GM12878 (cell line): ENCODE measurements around the gene FSTL4. TPM values are rescaled to one million over a fixed set of nuclear protein-coding genes. Genes with fewer than 3 reads are reported as not detected.

Source experiments
- ATAC-seq: fragments of 200-7000 bp; cut with Tn5 transposase; 3 replicates; pipeline ENCODE4 v1.9.1; 2020; ENCODE audit warnings: mild to moderate bottlenecking, moderate library complexity
- BruUV-seq: library from RNA; stranded (reverse); fragments of 400-500 nt; replicated peaks from 2 replicates; lab custom pipeline; 2021; lab: Mats Ljungman, UMichigan
- CTCF ChIA-PET: fragments of 300-600 bp; sonication (Branson Sonifier 250); formaldehyde crosslinking; extraction: SDS; loops from one replicate; lab custom pipeline; 2021; ENCODE audit warnings: inconsistent platforms; lab: Yijun Ruan, JAX
- POLR2A ChIA-PET: fragments of 350-600 bp; formaldehyde crosslinking; extraction: SDS; loops from one replicate; lab custom pipeline; 2021; ENCODE audit warnings: inconsistent platforms; lab: Charles Lee
- RAD21 ChIA-PET: fragments of 300-600 bp; sonication (Branson Sonifier 250); formaldehyde crosslinking; loops from one replicate; lab custom pipeline; 2023; ENCODE audit warnings: antibody characterized with exemption; ENCODE audit not compliant: unreplicated experiment; lab: Charles Lee
- SMC1A ChIA-PET: fragments of 300-600 bp; sonication (Branson Sonifier 250); formaldehyde crosslinking; loops from one replicate; lab custom pipeline; 2023; ENCODE audit not compliant: unreplicated experiment, uncharacterized antibody; lab: Charles Lee
- DNase-seq: peaks from one replicate; pipeline ENCODE4 v3.0.0-alpha.2; 2011; ENCODE audit warnings: low read depth, low spot score
- FAIRE-seq: peaks from 3 replicates; lab custom pipeline; 2011; peaks lifted over from hg19 to GRCh38; lab: Jason Lieb, UNC
- H2AFZ ChIP-seq: 2 replicates; pipeline ENCODE4 v1.6.0; 2011; ENCODE audit warnings: low read depth, low read length, control low read depth; ENCODE audit not compliant: control insufficient read depth
- H3K27ac ChIP-seq: 2 replicates; pipeline ENCODE4 v1.5.1; 2011; ENCODE audit warnings: control low read depth; ENCODE audit not compliant: control insufficient read depth, insufficient read depth
- H3K27me3 ChIP-seq, 2 experiments: replicated peaks in 1 of 2; 2 replicates each; pipeline versions ENCODE4 v1.6.0 to v1.6.1; 2011; ENCODE audit warnings: low read length in 1 of 2; ENCODE audit not compliant: control insufficient read depth in 2 of 2, insufficient read depth in 2 of 2
- H3K36me3 ChIP-seq, 2 experiments: 2 replicates each; pipeline ENCODE4 v1.5.1; 2011; ENCODE audit warnings: low read length in 1 of 2; ENCODE audit not compliant: control insufficient read depth in 2 of 2, insufficient read depth in 2 of 2
- H3K4me1 ChIP-seq: 2 replicates; pipeline ENCODE4 v1.6.1; 2011; ENCODE audit warnings: mild to moderate bottlenecking, low read length, moderate library complexity, mixed read lengths; ENCODE audit not compliant: control insufficient read depth, insufficient read depth
- H3K4me2 ChIP-seq: 2 replicates; pipeline ENCODE4 v1.6.0; 2011; ENCODE audit warnings: control low read depth; ENCODE audit not compliant: control insufficient read depth, insufficient read depth
- H3K4me3 ChIP-seq: fragments of 200-600 bp; sonication (generic); 2 replicates; pipeline ENCODE4 v1.5.1; 2016
- H3K79me2 ChIP-seq: 2 replicates; pipeline ENCODE4 v1.6.0; 2011; ENCODE audit warnings: low read length; ENCODE audit not compliant: control insufficient read depth, insufficient read depth
- H3K9ac ChIP-seq: 2 replicates; pipeline ENCODE4 v1.8.0; 2011; ENCODE audit warnings: low read length, control low read depth, mixed read lengths; ENCODE audit not compliant: control insufficient read depth, insufficient read depth
- H3K9me3 ChIP-seq: replicated peaks from 3 replicates; pipeline ENCODE4 v1.5.1; 2011; ENCODE audit warnings: mild to moderate bottlenecking, low read length; ENCODE audit not compliant: control insufficient read depth, insufficient read depth
- H4K20me1 ChIP-seq: 2 replicates; pipeline ENCODE4 v1.6.0; 2011; ENCODE audit not compliant: control insufficient read depth, insufficient read depth
- BACH1 ChIP-seq: fragments of 450-650 bp; IDR thresholded peaks from 2 replicates; pipeline ENCODE4 v1.6.1; 2017; ENCODE audit warnings: mild to moderate bottlenecking, borderline replicate concordance
- BCL3 ChIP-seq: IDR thresholded peaks from 2 replicates; pipeline ENCODE4 v1.6.1; 2011; ENCODE audit warnings: borderline replicate concordance, low read depth, mild to moderate bottlenecking, moderate library complexity, low read length; ENCODE audit not compliant: insufficient read depth, poor library complexity, severe bottlenecking
- HDAC2 ChIP-seq: fragments of 200-600 bp; sonication (generic); IDR thresholded peaks from 2 replicates; pipeline ENCODE4 v1.6.1; 2017
- PBX3 ChIP-seq: IDR thresholded peaks from 2 replicates; pipeline ENCODE4 v1.6.1; 2011; ENCODE audit warnings: mild to moderate bottlenecking, low read depth, low read length, moderate library complexity; ENCODE audit not compliant: insufficient replicate concordance
- SREBF1 ChIP-seq: IDR thresholded peaks from 2 replicates; pipeline ENCODE4 v1.6.1; 2012; ENCODE audit warnings: mild to moderate bottlenecking, low read length
- WGBS: methylation state at CpG from one replicate; pipeline ENCODE4 v1.1.6; 2016; ENCODE audit warnings: low lambda C conversion rate; ENCODE audit not compliant: insufficient replicate concordance, insufficient coverage; ENCODE audit errors: missing lambda C conversion rate; 5-methylcytosine and 5-hydroxymethylcytosine counted together
- in situ Hi-C: fragments of 300-500 bp; cut with MboI; formaldehyde crosslinking; loops from 9 replicates; pipeline ENCODE4 v1.14.3; 2018; ENCODE audit warnings: mixed read lengths
- intact Hi-C: fragments of 100-400 bp; cut with micrococcal nuclease; formaldehyde crosslinking; loops from one replicate; pipeline ENCODE4 v1.14.2; 2022; ENCODE audit not compliant: unreplicated experiment
- polyA plus RNA-seq, 11 experiments: library from polyadenylated mRNA; depleted of rRNA in 4 of 11; unstranded in 6 of 11; stranded (reverse) in 5 of 11; fragments of >200 nt; fragmentation: Nextera tagmentation in 4 of 11; fragmentation: Illumina TruSeq in 1 of 11; extraction: Ambion mirVana in 4 of 11; extraction: Trizol in 1 of 11; gene quantifications; 1 replicate in 1 of 11; 2 replicates in 10 of 11; pipeline versions ENCODE4 v1.2.1 to v1.2.3, GENCODE V29; 2011 to 2016; ENCODE audit warnings: inconsistent platforms in 2 of 11, missing spikeins in 2 of 11, low read depth in 1 of 11
- total RNA-seq, 4 experiments: library from RNA; depleted of rRNA in 3 of 4; stranded (reverse); fragments of >200 nt in 3 of 4; fragmentation: Illumina TruSeq in 1 of 4; extraction: Trizol in 1 of 4; gene quantifications; 2 replicates each; pipeline versions ENCODE4 v1.2.1 to v1.2.3, GENCODE V29; 2013 to 2021

The FSTL4 gene
- total and polyA plus RNA-seq, 10 of the 15 experiments (the other 5 are each of a cell fraction or from before 2014, with no cell fraction given) = 0.01 to 0.79 (median 0.21) TPM; not detected in 6

GRCh38 chr5:133220851-133221674 is 391.3 kb downstream of the FSTL4 start:
- CTCF ChIA-PET = interaction anchor here (0.6 kb wide), 1 partner anchor 17 kb away, joined by 3 read pairs; no protein-coding TSS in a partner anchor

More at GRCh38 chr5:133220851-133221674, 391.3 kb downstream of the FSTL4 start:
- no peak for DNase-seq
- H3K9me3 ChIP-seq = no peaks in the 10 kb centered on the region
- H3K36me3 ChIP-seq = no peaks in the 10 kb centered on the region
- H2AFZ ChIP-seq = no peak overlapping the region
- ATAC-seq = no peak
- in situ Hi-C loops (no loop called here), intact Hi-C loops (no loop called here)
- H3K4me2 ChIP-seq = no peak overlapping the region
- no peak overlapping the region for H3K4me3 ChIP-seq
- no peaks in the 10 kb centered on the region for H3K4me1 ChIP-seq
- H3K27ac ChIP-seq = no peak overlapping the region
- no TSS peak for BruUV-seq
- TF ChIP-seq SREBF1 (no peak), PBX3 (no peak), BCL3 (no peak), BACH1 (no peak), HDAC2 (no peak)
- no peaks in the 10 kb centered on the region for H3K79me2 ChIP-seq
- FAIRE-seq = no peak
- WGBS = 40% methylated on average over 11 of the region's 12 CpGs
- no peak overlapping the region for H3K9ac ChIP-seq
- no peaks in the 10 kb centered on the region; the same call in 1 of the 2 replicates for H4K20me1 ChIP-seq
- H3K27me3 ChIP-seq = no peaks in the 10 kb centered on the region
- ChIA-PET POLR2A (interaction anchor here (0.5 kb wide), 1 partner anchor 728 kb away, joined by 4 read pairs; no protein-coding TSS in a partner anchor), SMC1A (interaction anchor here (0.7 kb wide), 1 partner anchor 13 kb away, joined by 3 read pairs; no protein-coding TSS in a partner anchor), RAD21 (no interaction called here)
